Stimulated activated naive CD8-positive, alpha-beta T cell treated with anti-CD3 and anti-CD28 coated beads, Interleukin-15, Interleukin-2, amounts not matched to agents 100 U/mL and 50 U/mL, for 24 hours (primary cell): ENCODE results near the gene TRIM15.
A peak's percentile ranks its signal among the peaks of the same experiment; 100 is the strongest.

ENCODE experiments used
- ATAC-seq: fragments of 150-1000 bp; cut with Tn5 transposase; one replicate; pipeline ENCODE4 v1.10.0; 2021
- DNase-seq: peaks from one replicate; pipeline ENCODE4 v3.0.0; 2021

TRIM15 gene

GRCh38 chr6:30145818-30146217 lies 17.5 kb upstream of the TRIM15 start:
- no peak for ATAC-seq
- no peak for DNase-seq

- ATAC-seq, result peak; percentile 55
Measured at GRCh38 chr6:30147096-30147495, 16.2 kb upstream of the TRIM15 start.

GRCh38 chr6:30149234-30149633 lies 14.1 kb upstream of the TRIM15 start:
- no peak for DNase-seq
- no peak for ATAC-seq

More at GRCh38 chr6:30147096-30147495, 16.2 kb upstream of the TRIM15 start:
- no peak for DNase-seq

- no peak for ATAC-seq
- DNase-seq, result no peak
Measured at GRCh38 chr6:30149858-30150550, 13.3 kb upstream of the TRIM15 start.

- DNase-seq, result no peak
- ATAC-seq, result no peak
Measured at GRCh38 chr6:30150671-30151395, 12.5 kb upstream of the TRIM15 start.

- DNase-seq (no peak), ATAC-seq (no peak)
Measured at GRCh38 chr6:30151580-30151979, 11.8 kb upstream of the TRIM15 start.

GRCh38 chr6:30152016-30152673 lies 11.2 kb upstream of the TRIM15 start:
- ATAC-seq, result no peak
- no peak for DNase-seq

GRCh38 chr6:30152910-30153610 lies 10.3 kb upstream of the TRIM15 start:
- ATAC-seq, result no peak
- no peak for DNase-seq

GRCh38 chr6:30154061-30154460 lies 9.3 kb upstream of the TRIM15 start:
- ATAC-seq, result no peak
- no peak for DNase-seq

- ATAC-seq (no peak), DNase-seq (no peak)
Measured at GRCh38 chr6:30154709-30155519, 8.4 kb upstream of the TRIM15 start.

GRCh38 chr6:30155520-30156261 lies 7.7 kb upstream of the TRIM15 start:
- ATAC-seq (no peak), DNase-seq (no peak)

GRCh38 chr6:30156262-30156599 lies 7.1 kb upstream of the TRIM15 start:
- DNase-seq (no peak), ATAC-seq (no peak)

GRCh38 chr6:30156774-30157173 lies 6.6 kb upstream of the TRIM15 start:
- ATAC-seq, result no peak
- DNase-seq, result no peak

- no peak for ATAC-seq
- no peak for DNase-seq
Measured at GRCh38 chr6:30157581-30157980, 5.8 kb upstream of the TRIM15 start.

GRCh38 chr6:30157999-30158398 lies 5.3 kb upstream of the TRIM15 start:
- ATAC-seq, result no peak
- no peak for DNase-seq

GRCh38 chr6:30158475-30159040 lies 4.8 kb upstream of the TRIM15 start:
- ATAC-seq (peak; percentile 33), DNase-seq (no peak)

GRCh38 chr6:30160008-30160784 lies 3.1 kb upstream of the TRIM15 start:
- ATAC-seq (no peak), DNase-seq (no peak)

- ATAC-seq (no peak), DNase-seq (no peak)
Measured at GRCh38 chr6:30160785-30161531, 2.4 kb upstream of the TRIM15 start, which contains the start of gene TRIM10. TRIM10 (minus strand) TSS chr6:30161211; CDS start chr6:30160858, 353 bp downstream.
